Esophagus squamous epithelium (tissue), 5 donors: Measurements from ENCODE around the gene MB. TPM values are rescaled to one million over a fixed set of nuclear protein-coding genes. Genes with fewer than 3 reads are reported as not detected.

Source experiments
- DNase-seq: peaks from one replicate; lab custom pipeline; 2025; lab: John Stamatoyannopoulos, UW
- H3K27ac ChIP-seq, 4 donors: fragments of 200-600 bp; sonication (generic); one replicate each; pipeline ENCODE4 v1.5.1; 2016 to 2019; ENCODE audit warnings: mild to moderate bottlenecking in 1 of 4
- H3K27me3 ChIP-seq, 4 donors: fragments of 200-600 bp; sonication (generic); 1 replicate in 3 of 4; 2 replicates in 1 of 4; pipeline versions ENCODE4 v1.5.1 to v1.6.0; 2017 to 2021; ENCODE audit warnings: antibody characterized with exemption in 1 of 4
- H3K36me3 ChIP-seq, 3 donors: fragments of 200-600 bp; sonication (generic); one replicate each; pipeline ENCODE4 v1.5.1; 2016 to 2019
- H3K4me1 ChIP-seq, 3 donors: fragments of 200-600 bp; sonication (generic); one replicate each; pipeline ENCODE4 v1.5.1; 2017 to 2019
- H3K4me3 ChIP-seq, 4 donors: fragments of 200-600 bp; sonication (generic); 1 replicate in 3 of 4; 2 replicates in 1 of 4; pipeline ENCODE4 v1.5.1; 2016 to 2019; ENCODE audit warnings: mild to moderate bottlenecking in 2 of 4, moderate library complexity in 1 of 4
- H3K9me3 ChIP-seq, 3 donors: fragments of 200-600 bp; sonication (generic); one replicate each; pipeline ENCODE4 v1.5.1; 2016 to 2019
- POLR2A ChIP-seq, 4 donors: fragments of 450-650 bp; IDR thresholded peaks; one replicate each; pipeline ENCODE4 v1.6.1; 2017; ENCODE audit warnings: antibody characterized with exemption in 4 of 4, mild to moderate bottlenecking in 4 of 4, moderate library complexity in 3 of 4
- WGBS, 2 donors: methylation state at CpG; one replicate each; pipeline ENCODE4 v1.1.5; 2018; 5-methylcytosine and 5-hydroxymethylcytosine counted together
- intact Hi-C: fragments of 100-400 bp; cut with DNase I; formaldehyde crosslinking; loops from one replicate; pipeline ENCODE4 v1.15.0; 2022
- total RNA-seq, 4 donors: library from RNA; depleted of rRNA; stranded (reverse); fragments of >200 nt; gene quantifications; one replicate each; pipeline ENCODE4 v1.1.0, GENCODE V29; 2016
- TF ChIP-seq, protein P1 (sequence below), 6 experiments: fragments of 450-650 bp in 4 of 6; fragments of 200-600 bp in 2 of 6; sonication (generic) in 2 of 6; IDR thresholded peaks; one replicate each; pipeline ENCODE4 v1.5.1; 2016 to 2019; ENCODE audit warnings: antibody characterized with exemption in 6 of 6, mild to moderate bottlenecking in 4 of 6, moderate library complexity in 4 of 6
- donor health status: DM: yes; HTN: yes; CAD: no.

MB gene
- total RNA-seq, 4 donors from 2014 or later: 0.44 to 11.8 (median 5.4) TPM; not detected in 1

DNA sequence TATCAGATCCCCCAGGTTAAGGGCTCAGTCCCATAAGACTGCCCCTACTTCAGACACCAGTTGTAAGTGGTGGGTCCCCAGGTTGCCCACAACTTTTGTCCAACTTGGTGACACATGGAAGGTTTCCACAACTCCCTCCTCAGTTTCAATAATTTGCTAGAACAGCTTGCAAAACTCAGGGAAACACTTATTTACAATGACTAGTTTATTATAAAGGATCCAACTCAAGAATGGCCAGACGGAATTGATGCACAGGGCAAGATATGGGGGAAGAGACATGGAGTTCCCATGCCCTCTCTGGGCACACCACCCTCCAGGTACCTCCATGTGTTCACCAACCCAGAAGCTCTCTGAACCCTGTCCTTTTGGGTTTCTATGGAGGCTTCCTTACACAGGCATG is 36.7 kb upstream of the MB start:
- no peak for DNase-seq
- 100% methylated on average over 1 of the region's 1 CpG; no CpG with 5 or more reads in 1 of the 2 donors for WGBS, 2 donors
- H3K27me3 ChIP-seq: no peaks in the 10 kb centered on the region
- no peaks in the 10 kb centered on the region for H3K9me3 ChIP-seq
- no peak overlapping the region for H3K27ac ChIP-seq
- H3K4me3 ChIP-seq: no peak overlapping the region
- TF ChIP-seq, protein P1, sequence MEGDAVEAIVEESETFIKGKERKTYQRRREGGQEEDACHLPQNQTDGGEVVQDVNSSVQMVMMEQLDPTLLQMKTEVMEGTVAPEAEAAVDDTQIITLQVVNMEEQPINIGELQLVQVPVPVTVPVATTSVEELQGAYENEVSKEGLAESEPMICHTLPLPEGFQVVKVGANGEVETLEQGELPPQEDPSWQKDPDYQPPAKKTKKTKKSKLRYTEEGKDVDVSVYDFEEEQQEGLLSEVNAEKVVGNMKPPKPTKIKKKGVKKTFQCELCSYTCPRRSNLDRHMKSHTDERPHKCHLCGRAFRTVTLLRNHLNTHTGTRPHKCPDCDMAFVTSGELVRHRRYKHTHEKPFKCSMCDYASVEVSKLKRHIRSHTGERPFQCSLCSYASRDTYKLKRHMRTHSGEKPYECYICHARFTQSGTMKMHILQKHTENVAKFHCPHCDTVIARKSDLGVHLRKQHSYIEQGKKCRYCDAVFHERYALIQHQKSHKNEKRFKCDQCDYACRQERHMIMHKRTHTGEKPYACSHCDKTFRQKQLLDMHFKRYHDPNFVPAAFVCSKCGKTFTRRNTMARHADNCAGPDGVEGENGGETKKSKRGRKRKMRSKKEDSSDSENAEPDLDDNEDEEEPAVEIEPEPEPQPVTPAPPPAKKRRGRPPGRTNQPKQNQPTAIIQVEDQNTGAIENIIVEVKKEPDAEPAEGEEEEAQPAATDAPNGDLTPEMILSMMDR (IDR thresholded peaks at IDR 0.05): no peak
- TF ChIP-seq POLR2A (IDR thresholded peaks at IDR 0.05): no peak
- H3K4me1 ChIP-seq: peaks cover 5 to 24% (median 11%) of the 10 kb centered on the region in 3 donors
- intact Hi-C loops: no loop called here
- peaks cover 5 to 43% (median 13%) of the 10 kb centered on the region in 3 donors for H3K36me3 ChIP-seq

DNA sequence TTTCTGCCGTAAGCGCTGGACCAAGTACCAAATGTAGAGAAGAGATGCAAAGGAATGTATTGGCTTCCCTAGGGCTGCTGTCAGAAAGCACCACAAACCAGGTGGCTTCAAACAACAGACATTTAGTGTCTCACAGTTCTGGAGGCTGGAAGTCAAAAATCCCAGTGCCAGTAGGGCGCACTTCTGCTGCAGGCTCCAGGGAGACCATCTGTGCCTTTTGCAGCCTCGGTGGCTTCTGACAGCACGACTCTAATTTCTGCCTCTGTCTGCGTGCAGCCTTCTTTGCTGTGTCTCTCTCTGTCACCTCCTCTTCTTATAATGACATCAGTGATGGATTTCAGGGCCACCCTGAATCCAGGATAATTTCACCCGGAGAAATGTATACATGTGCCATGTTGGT is 34.0 kb upstream of the MB start:
- DNase-seq: no peak
- H3K36me3 ChIP-seq: peaks cover 0 to 16% (median 0%) of the 10 kb centered on the region in 3 donors
- WGBS, 2 donors: 96 to 99% methylated on average over 7 of the region's 7 CpGs
- H3K9me3 ChIP-seq: no peaks in the 10 kb centered on the region
- no peaks in the 10 kb centered on the region for H3K27me3 ChIP-seq
- no peak overlapping the region for H3K27ac ChIP-seq
- no peak for TF ChIP-seq POLR2A (IDR thresholded peaks at IDR 0.05)
- TF ChIP-seq, protein P1 (IDR thresholded peaks at IDR 0.05): no peak
- H3K4me1 ChIP-seq: peaks cover 6 to 45% (median 25%) of the 10 kb centered on the region in 3 donors
- no peak overlapping the region for H3K4me3 ChIP-seq
- intact Hi-C loops: no loop called here

DNA sequence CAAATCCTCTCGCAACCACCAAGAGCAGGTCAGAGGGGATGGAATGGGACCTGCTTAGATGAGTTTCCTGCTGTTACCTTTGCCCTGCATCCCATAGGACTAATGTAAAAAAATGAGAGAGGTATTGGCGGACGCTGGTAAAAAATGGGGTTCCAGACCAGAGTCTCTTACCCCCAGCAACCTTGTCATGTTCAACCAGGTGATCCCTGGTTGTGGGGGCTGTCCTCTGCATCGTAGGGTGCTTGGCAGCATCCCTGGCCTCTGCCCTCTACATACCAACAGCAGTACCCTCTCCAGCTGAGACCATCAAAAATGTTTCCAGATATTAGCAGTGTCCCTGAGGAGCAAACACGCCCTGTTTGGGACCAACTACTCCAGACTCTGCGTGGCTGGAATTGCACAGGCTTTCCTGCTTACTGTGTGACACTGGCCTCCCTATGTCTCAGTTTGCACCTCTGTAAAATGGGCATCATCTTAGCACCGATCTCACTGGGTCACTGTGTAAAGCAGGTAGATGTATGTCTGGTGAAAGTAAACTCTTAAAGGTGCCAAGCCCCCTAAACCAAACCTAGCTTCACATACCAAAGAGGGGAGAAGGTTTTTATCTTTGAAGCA is 32.6 kb upstream of the MB start:
- TF ChIP-seq POLR2A (IDR thresholded peaks at IDR 0.05): no peak
- TF ChIP-seq, protein P1 (IDR thresholded peaks at IDR 0.05): no peak
- Histone ChIP-seq H3K27me3 (no peaks in the 10 kb centered on the region), H3K4me1 (peaks cover 6 to 45% (median 25%) of the 10 kb centered on the region in 3 donors), H3K4me3 (peak overlapping the region in 3 of 4 donors; percentile 57 to 88 (median 82)), H3K27ac (peak overlapping the region; percentile 90 to 98 (median 96)), H3K9me3 (no peaks in the 10 kb centered on the region), H3K36me3 (peaks cover 0 to 8% (median 0%) of the 10 kb centered on the region in 3 donors)
- intact Hi-C loops: no loop called here
- WGBS, 2 donors: 44 to 65% methylated on average over 7 of the region's 7 CpGs
- no peak for DNase-seq

DNA sequence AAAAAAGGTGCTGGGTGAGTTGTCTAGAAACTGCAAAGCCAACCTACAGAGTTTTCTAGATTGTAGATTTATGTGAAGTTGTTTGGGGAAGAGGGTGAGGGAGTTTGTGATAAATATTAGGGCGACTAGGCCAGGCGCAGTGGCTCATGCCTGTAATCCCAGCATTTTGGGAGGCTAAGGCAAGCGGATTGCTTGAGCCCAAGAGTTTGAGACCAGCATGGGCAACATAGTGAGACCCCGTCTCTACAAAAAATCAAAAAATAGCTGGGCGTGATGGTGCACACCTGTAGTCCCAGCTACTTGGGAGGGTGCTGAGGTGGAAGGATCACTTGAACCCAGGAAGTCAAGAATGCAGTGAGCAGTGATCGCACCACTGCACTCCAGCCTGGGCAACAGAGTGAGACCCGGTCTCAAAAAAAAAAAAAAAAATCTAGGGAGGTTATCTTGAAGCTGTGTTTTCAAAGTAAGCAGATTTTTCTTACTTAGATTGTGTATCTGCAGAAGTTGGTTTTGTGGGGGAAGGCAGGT is 32.0 kb upstream of the MB start:
- Histone ChIP-seq H3K4me3 (peak overlapping the region; percentile 56 to 88 (median 70)), H3K9me3 (no peaks in the 10 kb centered on the region)
- no peak for TF ChIP-seq POLR2A (IDR thresholded peaks at IDR 0.05)
- TF ChIP-seq, protein P1 (IDR thresholded peaks at IDR 0.05): no peak

More for the DNA sequence above, 32.0 kb upstream of the MB start:
- H3K4me1 ChIP-seq: peaks cover 6 to 51% (median 25%) of the 10 kb centered on the region in 3 donors
- 22 to 38% methylated on average over 7 of the region's 7 CpGs for WGBS, 2 donors
- intact Hi-C loops: no loop called here
- H3K27ac ChIP-seq: peak overlapping the region; percentile 90 to 98 (median 96)
- peaks cover 0 to 8% (median 0%) of the 10 kb centered on the region in 3 donors for H3K36me3 ChIP-seq
- no peak for DNase-seq
- H3K27me3 ChIP-seq: no peaks in the 10 kb centered on the region
